GM18873 (cell line): Measurements from ENCODE around the gene POLR3E.
"Not testable (repeated sequence)": the region's sequence is repeated elsewhere in the genome, so short reads cannot be mapped to it uniquely, and the experiment has no call there.

Source experiments
- ATAC-seq: cut with Tn5 transposase; IDR thresholded peaks from one replicate; pipeline ENCODE4 v1.9.1; 2021; ENCODE audit warnings: mild to moderate bottlenecking, moderate library complexity, moderate number of reproducible peaks; ENCODE audit not compliant: unreplicated experiment, low FRiP score

The POLR3E gene

GRCh38 chr16:22330326-22330725 lies 33.1 kb downstream of the POLR3E start:
- no peak for ATAC-seq

- no peak for ATAC-seq
Observed at GRCh38 chr16:22333457-22333994, 36.3 kb downstream of the POLR3E start.

GRCh38 chr16:22335668-22336246 lies 38.5 kb downstream of the POLR3E start:
- ATAC-seq: no peak

GRCh38 chr16:22336581-22336980 lies 39.4 kb downstream of the POLR3E start:
- no peak for ATAC-seq

GRCh38 chr16:22337045-22337444 lies 39.8 kb downstream of the POLR3E start:
- ATAC-seq: no peak

- no peak for ATAC-seq
Observed at GRCh38 chr16:22337849-22338635, 40.8 kb downstream of the POLR3E start.

GRCh38 chr16:22340945-22341344 lies 43.7 kb downstream of the POLR3E start:
- ATAC-seq: no peak

GRCh38 chr16:22342082-22342481 lies 44.9 kb downstream of the POLR3E start:
- no peak for ATAC-seq

GRCh38 chr16:22346483-22346882 lies 49.3 kb downstream of the POLR3E start:
- ATAC-seq: no peak

GRCh38 chr16:22347100-22347820 lies 50.1 kb downstream of the POLR3E start:
- ATAC-seq: no peak

GRCh38 chr16:22348291-22348690 lies 51.1 kb downstream of the POLR3E start:
- ATAC-seq: no peak

GRCh38 chr16:22351017-22351416 lies 53.8 kb downstream of the POLR3E start:
- ATAC-seq: not testable (repeated sequence)

- ATAC-seq: no peak
Observed at GRCh38 chr16:22352140-22352539, 54.9 kb downstream of the POLR3E start.

GRCh38 chr16:22352723-22353122 lies 55.5 kb downstream of the POLR3E start:
- no peak for ATAC-seq

GRCh38 chr16:22353191-22353919 lies 56.1 kb downstream of the POLR3E start:
- no peak for ATAC-seq

GRCh38 chr16:22353933-22354541 lies 56.8 kb downstream of the POLR3E start:
- no peak for ATAC-seq

- ATAC-seq: no peak
Observed at GRCh38 chr16:22355487-22355908, 58.3 kb downstream of the POLR3E start.

- no peak for ATAC-seq
Observed at GRCh38 chr16:22356930-22357634, 59.9 kb downstream of the POLR3E start.

GRCh38 chr16:22357635-22357971 lies 60.4 kb downstream of the POLR3E start:
- ATAC-seq: no peak

GRCh38 chr16:22358000-22358399 lies 60.8 kb downstream of the POLR3E start:
- ATAC-seq: no peak
